HG03469 (cell line): ENCODE data around the gene CEBPA.

ENCODE experiments used
- ATAC-seq: cut with Tn5 transposase; IDR thresholded peaks from one replicate; pipeline ENCODE4 v1.9.1; 2021; ENCODE audit warnings: mild to moderate bottlenecking, moderate library complexity, moderate number of reproducible peaks; ENCODE audit not compliant: unreplicated experiment

Gene CEBPA

GRCh38 chr19:33273881-33274662, 28.3 kb downstream of the CEBPA start:
- no peak for ATAC-seq

- no peak for ATAC-seq
Measured at GRCh38 chr19:33273065-33273736, 29.1 kb downstream of the CEBPA start.

- ATAC-seq, result no peak
Measured at GRCh38 chr19:33271246-33272021, 30.9 kb downstream of the CEBPA start.

GRCh38 chr19:33270769-33271168, 31.6 kb downstream of the CEBPA start:
- no peak for ATAC-seq

GRCh38 chr19:33269016-33269415, 33.3 kb downstream of the CEBPA start:
- ATAC-seq, result no peak

- ATAC-seq, result no peak
Measured at GRCh38 chr19:33268162-33268991, 34.0 kb downstream of the CEBPA start.

- no peak for ATAC-seq
Measured at GRCh38 chr19:33267706-33268105, 34.6 kb downstream of the CEBPA start.

GRCh38 chr19:33266974-33267484, 35.3 kb downstream of the CEBPA start:
- no peak for ATAC-seq

- no peak for ATAC-seq
Measured at GRCh38 chr19:33264881-33265445, 37.4 kb downstream of the CEBPA start.

- no peak for ATAC-seq
Measured at GRCh38 chr19:33263325-33264023, 38.9 kb downstream of the CEBPA start.

GRCh38 chr19:33261511-33262189, 40.7 kb downstream of the CEBPA start:
- ATAC-seq, result no peak

- no peak for ATAC-seq
Measured at GRCh38 chr19:33260628-33261418, 41.5 kb downstream of the CEBPA start.

GRCh38 chr19:33259539-33259938, 42.8 kb downstream of the CEBPA start:
- ATAC-seq, result no peak

GRCh38 chr19:33257828-33258227, 44.5 kb downstream of the CEBPA start:
- no peak for ATAC-seq

- ATAC-seq, result no peak
Measured at GRCh38 chr19:33256261-33256660, 46.1 kb downstream of the CEBPA start.

- no peak for ATAC-seq
Measured at GRCh38 chr19:33255781-33256180, 46.6 kb downstream of the CEBPA start.

GRCh38 chr19:33254245-33254824, 48.0 kb downstream of the CEBPA start:
- no peak for ATAC-seq

- no peak for ATAC-seq
Measured at GRCh38 chr19:33252971-33253370, 49.4 kb downstream of the CEBPA start.
